Measurements from ENCODE around the gene HEATR9.

The HEATR9 gene

DNA sequence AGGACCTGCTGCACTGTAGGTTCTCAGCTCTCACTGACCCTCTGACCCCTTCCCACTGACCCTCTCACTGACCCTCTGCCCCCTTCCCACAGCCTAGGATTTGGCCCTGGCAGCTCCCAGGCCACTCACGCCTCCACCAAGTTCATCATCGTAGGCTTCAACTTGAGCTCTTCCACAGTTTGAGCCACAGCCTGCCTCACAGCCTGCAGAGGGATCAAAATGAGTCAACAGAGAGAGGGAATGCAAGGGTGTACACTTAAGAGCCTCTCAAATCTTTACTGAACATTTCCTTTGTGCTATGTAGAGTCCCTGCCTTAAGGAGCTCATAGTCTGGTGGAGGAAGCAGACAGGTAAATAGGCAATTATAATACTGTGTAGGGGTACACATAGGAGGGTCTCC, 12.1 kb downstream of the HEATR9 start:
- DNase-seq: no peak

DNA sequence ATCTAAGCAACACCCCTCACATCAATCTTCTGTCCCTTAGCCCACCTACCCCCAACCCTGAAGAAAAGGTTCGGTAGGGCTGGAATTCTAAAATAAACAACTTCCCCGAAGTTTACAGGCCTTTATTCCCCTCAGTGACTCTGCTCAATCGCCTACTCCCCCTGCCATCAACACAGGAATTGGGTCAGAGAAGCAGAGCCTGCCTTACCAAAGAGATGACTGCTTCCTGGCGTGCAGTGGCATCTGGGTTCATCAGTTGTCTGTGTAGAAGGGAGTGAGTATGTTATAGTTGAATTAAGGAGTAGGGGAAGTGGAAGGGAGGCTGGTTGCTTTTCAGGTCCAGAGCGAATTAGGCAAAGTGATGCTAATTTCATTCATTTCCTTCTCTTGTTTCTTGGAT, 12.7 kb downstream of the HEATR9 start:
- no peak for DNase-seq

DNA sequence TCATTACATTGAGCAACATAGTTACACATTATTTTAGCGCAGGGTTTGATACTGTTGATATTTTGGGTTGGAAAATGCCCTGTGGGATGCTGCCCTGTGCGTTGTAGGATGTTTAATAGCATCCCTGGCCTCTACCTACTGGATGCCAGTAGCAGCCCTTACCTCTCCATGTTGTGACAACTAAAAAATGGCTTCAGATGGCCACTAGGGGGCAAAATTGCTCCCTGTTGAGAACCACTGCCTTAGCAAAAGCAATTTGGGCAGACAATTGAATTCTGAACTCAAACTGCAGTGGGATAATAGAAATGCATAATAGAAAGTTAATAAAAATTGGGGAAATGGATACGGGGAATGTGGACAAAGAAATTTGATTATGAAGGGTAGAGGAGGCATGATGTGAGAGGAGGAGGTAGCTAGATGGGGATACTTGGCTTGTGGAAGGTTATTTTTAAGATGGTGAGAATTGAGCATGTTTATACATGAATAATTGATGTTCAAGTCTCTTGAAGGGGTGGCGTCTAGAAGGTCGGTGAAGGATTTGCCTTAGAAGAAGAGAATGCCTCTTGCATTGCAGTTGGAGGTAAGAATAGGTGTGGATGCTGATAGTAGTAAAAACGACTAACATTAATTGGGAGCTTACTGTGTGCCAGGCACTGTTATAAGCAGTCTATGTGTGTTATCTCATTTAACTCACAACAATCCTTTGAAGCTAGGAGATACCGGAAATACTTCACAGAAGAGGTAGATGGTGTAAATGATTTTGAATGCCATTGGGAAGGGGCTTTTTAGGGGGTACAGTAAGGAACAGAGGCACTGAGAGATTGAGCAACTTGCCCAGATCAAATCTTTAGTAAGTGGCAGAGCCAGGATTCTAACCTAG, 19.0 kb downstream of the HEATR9 start:
- DNase-seq: peak; percentile 76

DNA sequence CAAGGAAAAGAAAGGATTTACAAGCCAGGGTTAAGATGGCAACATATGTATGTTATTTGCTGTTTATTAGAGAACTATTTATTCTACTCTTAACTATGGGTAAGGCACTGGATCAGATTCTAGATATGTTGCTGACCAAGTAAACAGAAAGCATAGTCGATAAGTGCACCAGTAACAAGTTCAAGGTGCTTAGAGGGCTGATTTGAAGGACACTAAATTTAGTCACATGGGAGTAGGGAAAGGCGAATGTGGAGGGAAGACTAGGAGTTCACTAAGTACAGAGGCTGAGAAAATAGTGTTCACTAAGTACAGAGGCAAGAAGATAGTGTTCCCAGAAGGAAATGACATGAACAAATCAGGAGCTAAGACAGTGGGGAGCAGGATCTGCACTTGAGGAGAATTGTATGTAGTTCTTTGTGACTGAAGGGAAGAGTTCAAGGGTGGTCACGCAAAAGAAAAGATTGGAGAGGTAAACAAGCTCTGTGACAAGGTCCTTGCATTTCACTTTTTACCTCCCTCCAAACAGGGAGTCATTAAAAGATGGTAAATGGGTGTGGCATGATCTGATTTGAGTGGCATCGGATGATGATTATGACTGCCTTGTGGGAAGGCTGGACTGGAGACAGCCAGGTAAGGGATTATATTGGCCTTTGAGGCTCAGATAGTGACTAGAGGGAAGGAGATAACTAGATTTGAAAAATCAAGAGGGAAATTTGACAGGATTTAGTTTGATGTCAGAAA, 20.9 kb downstream of the HEATR9 start:
- DNase-seq: no peak

DNA sequence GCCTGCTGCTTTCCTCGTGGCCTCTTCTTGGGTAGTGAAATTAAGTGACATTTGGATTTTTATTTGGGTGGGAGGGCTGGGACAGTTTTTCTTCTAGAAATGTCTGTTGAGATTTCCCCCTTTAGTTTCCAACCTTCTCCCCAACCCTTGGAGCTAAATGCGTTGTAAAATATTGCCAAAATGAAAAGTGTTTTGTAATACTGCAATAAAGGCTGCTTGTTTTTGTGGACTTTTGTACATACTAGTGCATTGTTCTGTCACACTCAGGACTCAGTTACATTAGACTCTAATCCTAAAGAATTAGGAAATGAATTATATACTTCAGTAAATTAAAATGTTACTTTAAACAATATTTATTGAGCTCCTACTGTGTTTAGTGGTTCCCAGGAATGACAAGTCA, 21.7 kb downstream of the HEATR9 start:
- no peak for DNase-seq

DNA sequence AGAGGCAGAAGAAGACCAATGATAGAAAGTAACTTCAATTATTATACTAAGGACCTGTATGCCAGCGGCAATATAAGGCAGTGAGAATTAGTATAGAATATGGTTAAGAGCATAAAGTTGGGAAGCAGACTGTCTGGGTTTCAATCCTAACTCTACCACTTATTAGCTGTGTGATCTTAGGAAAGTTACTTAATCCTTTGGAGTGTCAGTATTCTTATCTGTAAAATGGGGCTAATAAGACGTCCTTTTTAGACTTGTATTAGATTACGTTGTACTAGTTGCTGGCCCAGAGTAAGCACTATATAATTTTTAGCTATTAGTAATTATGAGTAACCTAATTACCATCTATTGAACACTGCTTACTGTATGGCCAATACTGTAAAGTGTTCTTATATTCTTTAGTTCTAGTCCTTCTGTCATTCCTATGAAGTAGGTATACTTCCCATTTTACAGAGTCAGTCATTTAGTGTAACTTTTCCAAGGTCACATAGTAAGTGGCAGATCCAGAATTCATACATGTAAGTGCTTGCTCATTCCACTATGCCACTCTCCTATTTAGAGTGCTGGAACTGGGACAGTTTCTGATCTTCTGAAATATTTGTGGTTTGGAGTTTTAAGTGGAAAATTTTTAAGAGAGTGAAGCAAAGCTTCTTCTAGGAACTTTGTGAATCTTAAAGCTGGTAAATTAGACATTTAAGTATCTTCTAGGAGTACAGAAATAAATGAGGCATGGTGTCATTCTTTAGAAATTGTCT, 22.5 kb downstream of the HEATR9 start:
- no peak for DNase-seq

DNA sequence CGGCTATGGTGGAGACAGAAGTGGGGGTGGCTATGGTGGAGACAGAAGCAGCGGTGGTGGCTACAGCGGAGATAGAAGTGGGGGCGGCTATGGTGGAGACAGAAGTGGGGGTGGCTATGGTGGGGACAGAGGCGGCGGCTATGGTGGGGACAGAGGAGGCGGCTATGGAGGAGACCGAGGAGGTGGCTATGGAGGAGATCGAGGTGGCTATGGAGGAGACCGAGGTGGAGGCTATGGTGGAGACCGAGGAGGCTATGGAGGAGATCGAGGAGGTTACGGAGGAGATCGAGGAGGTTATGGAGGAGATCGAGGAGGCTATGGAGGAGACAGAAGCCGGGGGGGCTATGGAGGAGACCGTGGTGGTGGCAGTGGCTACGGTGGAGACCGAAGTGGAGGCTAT, 24.1 kb downstream of the HEATR9 start:
- DNase-seq: no peak

DNA sequence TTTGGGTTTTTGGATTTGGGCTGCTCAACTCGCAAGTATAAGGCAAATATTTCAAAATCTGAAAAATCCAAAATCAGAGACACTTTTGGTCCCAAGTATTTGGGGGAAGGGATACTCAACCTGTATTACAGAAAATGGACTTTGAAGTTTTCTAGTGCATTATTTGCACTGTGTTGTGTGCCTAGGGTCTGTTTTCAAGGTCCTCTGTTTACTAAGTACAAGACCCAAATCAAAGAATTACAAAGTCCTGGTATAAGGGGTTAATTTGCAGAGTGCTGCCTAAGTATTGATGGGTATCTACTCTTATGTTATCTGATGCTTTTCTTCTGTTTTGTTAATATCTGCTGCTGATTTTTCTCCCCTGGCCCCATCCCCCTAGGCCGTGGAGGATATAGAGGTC, 25.0 kb downstream of the HEATR9 start:
- no peak for DNase-seq

DNA sequence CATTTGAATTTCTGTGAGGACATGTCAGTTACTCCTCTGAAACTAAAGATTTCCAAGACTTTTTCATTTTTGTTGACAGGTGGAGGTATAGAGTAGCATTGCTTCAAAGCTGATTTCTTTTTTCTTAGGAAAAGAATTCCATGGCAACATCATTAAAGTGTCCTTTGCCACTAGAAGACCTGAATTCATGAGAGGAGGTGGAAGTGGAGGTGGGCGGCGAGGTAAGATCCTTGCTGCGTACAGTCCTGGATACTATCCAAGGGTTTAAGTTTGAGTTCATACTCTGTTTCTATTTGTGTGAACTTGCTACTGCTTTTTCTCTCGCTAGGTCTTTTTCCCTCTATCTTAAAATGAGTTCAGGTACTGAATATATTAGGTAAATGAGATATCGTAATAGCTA, 26.5 kb downstream of the HEATR9 start:
- DNase-seq: no peak

DNA sequence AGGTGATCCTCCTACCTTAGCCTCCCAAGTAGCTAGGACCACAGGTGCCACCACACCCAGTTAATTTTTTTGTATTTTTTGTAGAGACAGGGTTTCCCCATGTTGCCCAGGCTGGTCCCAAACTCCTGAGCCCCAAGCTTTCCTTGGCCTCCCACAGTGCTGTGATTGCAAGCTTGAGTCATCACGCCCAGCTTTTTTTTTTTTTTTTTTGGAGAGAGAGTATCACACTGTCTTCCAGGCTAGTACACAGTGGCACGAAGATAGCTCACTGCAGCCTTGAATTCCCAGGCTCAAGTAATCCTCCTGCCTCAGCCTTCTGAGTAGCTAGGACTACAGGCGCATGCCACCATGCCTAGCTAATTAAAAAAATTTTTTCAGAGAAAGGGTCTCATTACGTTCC, 27.2 kb downstream of the HEATR9 start:
- no peak for DNase-seq

DNA sequence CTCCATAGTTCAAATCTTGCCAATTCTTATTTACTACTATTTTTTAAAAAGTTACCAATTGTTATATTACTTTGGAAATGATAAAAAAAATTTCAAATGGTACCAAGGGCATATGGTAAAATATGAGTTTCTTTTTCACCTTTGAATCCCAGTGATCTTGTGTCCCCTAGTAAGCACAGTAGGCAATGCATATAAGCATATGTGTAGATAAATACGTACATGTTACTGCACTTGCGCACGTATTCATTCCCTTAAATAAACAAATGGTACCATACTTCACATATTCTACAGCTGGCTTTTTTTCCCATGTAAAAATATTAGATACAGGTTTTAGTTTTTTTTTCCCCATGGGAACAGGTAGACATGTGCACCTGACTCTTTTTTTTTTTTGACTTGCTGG, 27.6 kb downstream of the HEATR9 start:
- DNase-seq: no peak

DNA sequence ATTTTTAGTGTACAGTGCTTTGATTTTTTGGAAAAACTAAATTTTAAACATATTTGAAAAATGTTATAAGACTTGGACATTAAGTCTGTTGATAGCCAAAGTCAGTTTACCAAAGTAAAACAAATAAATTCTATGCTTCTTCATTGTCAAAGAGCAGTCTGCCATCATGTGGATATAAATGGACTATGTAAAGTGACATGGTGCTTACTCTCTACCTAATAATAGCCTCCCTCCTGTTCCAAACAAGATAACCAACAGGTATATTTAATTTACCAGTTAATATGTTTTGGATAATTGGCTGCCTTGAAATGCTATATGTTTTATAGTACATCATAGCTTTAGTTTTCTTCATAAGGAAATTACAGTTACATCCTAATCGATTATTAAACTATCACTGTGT, 43.5 kb downstream of the HEATR9 start:
- no peak for DNase-seq

DNA sequence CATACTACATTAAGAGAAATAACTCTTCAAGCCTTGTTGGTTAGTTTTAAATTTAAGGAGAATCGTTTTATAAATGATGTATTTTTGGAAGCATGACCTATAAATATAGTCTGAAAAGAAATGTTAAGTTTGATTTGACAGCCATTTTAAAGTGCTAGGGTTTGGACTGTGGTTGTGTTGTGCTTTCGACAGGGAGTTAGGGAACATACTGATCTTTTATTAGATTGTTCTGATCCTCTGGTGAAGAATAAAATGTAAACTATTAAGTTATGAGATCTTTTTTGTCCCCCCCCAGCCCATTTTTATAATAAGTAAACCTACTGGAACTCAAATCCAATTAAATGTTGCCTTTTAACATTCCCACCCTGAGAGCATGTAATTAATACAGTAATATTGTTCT, 47.4 kb downstream of the HEATR9 start:
- DNase-seq: no peak

DNA sequence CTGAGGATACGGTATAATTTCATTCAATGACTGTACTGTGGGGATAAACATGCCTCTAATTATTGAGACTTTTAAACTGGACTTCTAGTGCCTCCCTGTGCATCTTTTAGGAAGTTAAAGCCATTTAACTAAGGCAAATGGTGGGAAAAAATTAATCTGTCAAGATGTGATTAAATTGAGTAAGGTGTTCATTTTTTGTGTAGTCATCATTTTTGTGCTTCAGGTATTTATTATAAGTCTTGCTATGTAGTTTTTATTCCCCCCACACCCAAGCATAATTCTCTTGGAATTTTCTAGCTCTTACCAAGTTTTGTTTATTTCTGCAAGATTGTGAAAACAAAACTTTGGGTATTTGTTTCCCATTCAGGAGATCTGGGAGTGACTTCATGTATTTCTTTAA, 49.2 kb downstream of the HEATR9 start:
- DNase-seq: no peak

DNA sequence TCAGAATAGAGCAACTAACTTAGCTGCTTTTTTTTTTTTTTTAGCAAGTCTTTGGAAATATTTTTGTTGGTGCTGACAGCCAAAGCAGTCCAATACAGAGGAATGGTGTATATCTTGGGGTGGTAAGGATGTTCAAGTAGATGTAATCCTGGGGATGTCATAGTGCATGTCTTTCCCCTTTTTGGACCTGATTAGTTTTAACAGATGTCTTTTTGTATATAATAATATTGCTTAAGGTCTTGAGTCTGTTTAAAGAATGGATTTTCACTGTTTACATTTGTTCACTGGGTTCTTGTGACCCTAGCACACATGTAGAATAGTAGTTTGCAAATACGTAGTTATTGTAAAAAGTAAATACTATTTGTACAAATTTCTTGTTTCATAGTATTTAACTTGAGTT, 51.5 kb downstream of the HEATR9 start:
- no peak for DNase-seq

DNA sequence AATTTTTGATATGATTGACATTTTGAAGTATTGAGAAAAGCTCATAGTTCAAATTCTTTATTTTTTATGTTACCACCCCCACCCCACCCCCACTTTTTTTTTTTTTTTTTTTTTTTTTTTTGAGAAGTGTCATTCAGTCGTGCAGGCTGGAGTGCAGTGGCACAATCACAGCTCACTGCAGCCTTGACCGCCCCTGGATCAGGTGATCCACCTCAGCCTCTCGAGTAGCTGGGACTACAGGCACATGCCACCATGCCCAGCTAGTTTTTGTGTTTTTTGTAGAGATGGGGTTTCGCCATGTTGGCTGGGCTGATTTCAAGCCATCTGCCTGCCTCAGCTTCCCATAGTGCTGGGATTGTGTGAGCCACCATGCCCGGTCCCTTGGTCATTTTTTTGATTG, 52.0 kb downstream of the HEATR9 start:
- no peak for DNase-seq

DNA sequence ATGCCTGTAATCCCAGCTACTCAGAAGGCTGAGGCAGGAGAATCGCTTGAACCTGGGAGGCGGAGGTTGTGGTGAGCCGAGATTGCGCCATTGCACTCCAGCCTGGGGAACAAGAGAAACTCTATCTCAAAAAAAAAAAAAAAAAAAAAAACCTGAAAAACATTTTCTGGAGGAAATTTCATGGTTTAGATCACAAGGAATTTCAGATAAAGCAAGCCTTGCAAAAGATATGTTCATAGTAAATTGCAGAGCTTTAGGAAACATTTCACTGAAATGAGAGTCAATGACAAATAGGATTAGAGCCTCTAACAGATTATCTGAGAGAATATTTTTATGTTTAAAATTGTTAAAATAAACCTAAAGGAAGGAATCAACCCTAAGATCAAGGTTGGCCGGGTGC, 56.2 kb downstream of the HEATR9 start:
- no peak for DNase-seq

DNA sequence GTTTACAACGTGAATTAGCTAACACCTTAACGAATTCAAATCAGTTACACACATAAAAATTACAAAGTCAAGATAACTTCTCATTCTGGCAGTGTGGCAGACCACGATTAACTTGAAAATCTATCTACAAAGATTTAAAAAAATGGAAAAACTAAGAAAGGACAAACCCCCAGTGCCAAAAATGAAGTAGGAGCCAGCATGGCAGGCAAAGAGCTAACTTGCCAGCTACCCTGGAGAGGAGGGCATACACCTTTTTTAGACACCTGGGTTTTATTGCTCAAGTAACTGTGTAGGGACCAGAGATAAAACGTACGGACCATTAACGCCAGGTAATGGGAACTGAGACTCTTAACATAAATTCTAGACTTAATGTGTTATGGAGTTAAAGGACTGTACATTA, 56.9 kb downstream of the HEATR9 start:
- no peak for DNase-seq

DNA sequence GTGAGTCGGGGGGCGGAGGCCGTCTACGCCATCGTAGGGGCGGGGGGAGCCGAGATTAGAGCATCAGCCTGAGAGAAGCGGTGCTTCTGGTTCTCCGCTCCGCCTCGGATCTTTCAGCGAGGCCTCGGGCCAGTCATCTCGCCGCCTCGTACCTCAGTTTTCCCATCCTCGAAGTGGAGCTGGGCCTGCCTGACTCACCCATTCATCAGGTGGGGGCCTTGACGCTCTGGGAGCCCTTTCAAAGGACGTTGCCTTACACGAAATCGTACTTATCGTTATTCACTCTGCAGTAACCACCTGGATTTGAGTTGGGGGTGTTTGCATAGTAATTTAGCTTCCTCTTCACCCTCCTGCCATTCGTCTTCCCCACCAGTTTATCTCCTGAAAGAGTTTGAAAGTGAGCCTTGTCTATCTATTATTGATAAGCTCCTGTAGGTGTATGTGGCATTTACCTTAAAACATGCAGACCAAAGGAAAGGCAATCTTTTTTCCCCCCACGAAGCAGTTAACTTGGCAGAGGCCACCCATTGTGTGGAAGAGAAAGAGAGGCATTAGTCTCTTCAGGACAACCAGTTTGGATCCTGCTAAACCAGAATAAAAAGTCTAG, 58.7 kb downstream of the HEATR9 start:
- no peak for DNase-seq

DNA sequence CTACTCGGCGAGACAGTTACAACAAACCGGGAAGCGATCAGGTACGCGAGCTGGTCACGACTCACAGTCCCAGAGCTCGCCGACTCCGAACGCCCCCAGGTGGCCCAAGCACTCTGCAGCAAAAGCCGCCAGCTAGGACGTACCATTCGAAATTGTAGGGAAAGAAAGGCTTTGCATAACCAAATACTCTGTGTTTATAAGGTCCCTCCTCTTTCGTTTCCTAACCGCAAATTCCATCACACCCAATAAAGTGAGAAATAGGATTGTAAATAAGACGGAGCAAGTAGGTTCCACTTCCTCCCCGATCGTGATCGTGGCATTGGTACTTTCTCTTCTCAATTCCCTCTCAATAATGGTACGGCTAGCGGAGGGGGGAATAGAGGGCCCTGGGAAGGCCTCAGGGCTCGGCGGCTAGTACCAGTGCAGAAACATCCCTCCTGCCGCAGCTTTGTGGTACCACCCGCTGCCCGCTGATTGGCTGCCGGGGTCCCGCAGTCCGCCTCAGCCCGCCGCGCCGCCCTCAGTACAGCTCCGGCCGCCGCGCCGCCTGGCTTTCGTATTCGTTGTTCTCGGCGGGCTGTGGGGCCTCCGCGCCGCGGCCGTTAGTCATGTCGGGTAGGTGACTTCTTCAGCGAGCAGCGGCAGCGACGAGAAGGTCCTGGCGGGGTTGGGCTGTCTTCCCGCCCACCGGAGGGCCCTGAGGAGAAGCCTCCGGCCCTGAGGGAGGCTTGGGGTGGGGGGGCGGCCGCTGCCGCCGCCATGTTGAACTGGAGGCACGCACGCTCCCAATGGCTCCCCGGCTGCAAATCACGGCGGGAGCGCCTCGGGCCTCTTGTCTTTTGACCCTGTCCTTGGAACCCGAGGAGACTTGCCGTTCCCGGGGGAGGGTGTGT, 59.5 kb downstream of the HEATR9 start, which contains the start of gene TAF15:
TSS of gene TAF15 (plus strand) at position 523 of the 893 bp plus-strand sequence. CDS start at position 609, 86 bp downstream.
- peak; percentile 98 for DNase-seq

DNA sequence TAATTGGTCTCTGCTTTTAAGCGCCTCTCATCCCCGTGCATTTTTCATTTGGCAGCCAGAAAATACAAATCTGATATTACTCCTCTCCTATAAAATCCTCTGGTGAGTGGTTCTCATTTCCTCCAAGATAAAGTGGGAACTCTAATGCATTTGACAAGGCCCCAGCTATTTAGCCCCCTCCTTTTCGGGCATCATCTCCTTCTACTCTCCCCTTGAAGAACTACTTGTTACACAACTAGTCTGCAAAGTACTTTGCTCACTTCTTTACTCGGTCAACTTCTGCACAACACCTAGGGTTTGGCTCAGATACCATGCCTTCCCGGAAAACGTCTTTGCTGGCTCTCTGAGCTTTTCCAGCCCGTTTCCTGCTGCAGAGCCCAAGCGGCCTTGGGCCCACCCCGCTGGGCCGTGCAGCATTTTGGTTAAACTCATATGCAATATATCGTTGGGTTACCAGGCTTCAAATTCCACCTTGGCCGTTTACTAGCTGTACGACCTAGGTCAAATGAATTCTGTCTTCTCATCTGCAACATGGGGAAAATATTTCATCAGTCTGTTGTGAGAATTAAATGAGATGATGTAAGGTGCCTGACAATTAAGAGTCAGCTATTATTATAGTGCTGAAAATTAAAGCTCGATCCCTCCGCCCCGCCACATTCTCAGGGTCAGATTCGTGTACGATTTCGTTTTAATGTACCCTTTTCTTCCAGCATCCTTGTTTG, 60.3 kb downstream of the HEATR9 start:
- no peak for DNase-seq

Measured in CD4-positive, alpha-beta T cell treated with Interleukin-10 for 1 hour (primary cell).